HG03039 (cell line): ENCODE results near the gene AMMECR1.
"Not testable (repeated sequence)": the region's sequence is repeated elsewhere in the genome, so short reads cannot be mapped to it uniquely, and the experiment has no call there.

Experiments used
- ATAC-seq: cut with Tn5 transposase; IDR thresholded peaks from one replicate; pipeline ENCODE4 v1.9.1; 2021; ENCODE audit warnings: mild to moderate bottlenecking, moderate library complexity; ENCODE audit not compliant: unreplicated experiment

The AMMECR1 gene

DNA sequence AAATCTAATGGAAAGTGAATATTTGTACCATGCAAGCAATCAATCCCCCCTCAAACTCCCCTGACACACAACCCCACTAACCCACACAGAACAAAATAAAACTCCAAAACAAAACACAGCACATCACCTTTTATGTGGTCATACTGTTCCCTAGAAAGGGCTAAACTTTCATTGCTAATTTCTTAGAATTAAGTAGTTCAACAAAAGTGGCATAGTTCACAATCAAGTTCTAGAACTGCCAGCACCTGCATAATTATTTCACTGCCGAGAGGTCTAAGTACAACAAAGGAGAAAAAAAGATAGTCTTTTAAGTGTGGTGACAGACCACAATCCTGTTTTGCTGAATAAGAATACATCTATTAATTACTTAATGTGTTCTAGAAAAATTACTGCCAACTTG is 58.8 kb downstream of the AMMECR1 start:
- ATAC-seq: no peak

DNA sequence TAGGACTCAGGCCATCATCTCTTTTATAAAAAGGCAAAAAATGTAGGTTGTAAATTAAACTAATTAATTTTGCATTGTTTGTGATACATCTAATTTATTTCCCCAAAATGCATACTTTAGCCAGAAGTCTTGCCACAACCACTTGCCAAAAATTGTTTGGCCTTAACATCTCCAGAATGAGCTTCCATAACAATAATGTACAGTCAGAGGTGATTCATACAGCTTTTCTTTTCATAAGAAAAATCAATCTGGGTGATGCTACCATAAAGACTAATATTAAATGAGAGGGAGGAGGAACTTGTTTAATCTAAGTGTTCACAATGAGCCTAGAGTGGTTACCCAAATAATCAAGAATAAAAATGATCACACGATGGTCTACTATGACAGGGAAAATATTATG is 59.3 kb downstream of the AMMECR1 start:
- no peak for ATAC-seq

DNA sequence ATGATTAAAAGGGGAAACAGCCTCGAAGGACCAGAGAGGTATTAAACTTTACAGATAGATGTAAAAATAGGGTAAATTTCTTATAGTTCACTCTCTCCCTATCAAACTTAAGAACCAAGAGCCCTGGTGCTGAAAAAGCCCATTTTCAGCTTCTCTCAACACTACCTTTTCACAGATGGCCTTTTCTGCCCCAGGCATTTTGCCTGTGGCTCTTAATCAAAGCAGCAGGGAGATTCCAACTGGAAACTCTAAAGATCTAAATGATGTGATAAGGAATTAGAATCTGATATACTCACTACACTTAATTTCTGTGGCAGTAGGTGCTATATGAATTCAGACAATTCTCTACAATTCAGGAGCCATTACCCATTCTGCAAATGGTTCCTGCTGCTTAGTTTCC is 60.0 kb downstream of the AMMECR1 start:
- ATAC-seq: no peak

DNA sequence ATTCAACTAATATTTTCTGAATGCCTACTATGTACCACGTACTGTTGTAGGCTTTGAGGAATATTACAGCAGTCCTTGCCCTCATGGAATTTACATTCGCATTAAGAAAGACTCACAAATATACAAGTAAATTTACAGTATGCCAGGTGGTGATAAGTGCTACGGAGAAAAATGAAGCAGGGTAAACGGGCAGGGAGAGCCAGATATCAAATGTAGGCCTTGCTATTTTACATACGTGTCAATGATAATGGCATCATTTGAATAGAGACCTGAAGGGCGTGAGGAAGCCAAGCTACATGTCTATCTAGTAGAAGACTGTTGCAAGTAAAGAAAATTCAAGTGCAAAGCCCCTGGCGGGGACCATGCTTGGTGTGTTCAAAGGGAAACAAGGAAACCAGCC is 65.2 kb downstream of the AMMECR1 start:
- ATAC-seq: no peak

DNA sequence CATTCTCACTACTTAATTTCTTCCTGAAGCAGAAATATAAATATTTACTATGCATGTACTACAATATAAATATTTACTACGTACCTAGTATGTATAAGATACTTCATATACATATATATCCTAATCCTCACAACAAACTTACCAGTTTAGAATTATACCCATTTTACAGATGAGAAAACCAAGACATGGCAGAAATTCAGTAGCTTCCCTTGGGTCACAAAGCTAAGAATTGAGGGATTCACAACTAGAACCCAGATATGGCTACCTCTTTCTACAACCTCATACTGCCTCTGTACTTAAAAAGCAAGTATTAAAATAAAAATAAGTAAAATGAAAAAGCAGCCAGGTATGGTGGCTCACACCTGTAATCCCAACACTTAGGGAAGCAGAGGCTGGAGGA is 65.9 kb downstream of the AMMECR1 start:
- no peak for ATAC-seq

DNA sequence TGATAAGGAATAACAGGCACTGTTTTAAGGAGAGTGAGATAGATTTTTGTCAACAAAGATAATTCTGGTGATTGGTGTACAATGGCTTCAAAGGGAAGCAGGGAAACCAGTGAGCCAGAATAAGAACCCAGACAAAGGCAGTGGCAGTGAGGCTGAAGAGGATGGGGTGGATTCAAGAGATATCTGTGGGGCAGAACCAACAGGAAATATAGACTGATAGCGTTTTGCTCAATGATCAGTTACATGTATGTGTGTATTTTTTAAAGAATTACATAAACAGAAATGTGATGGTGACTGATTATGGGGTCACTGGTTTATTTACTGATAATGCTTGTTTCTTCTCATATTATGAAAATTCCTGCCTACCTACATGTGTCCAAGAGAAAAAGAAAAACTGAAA is 66.4 kb downstream of the AMMECR1 start:
- ATAC-seq: no peak

DNA sequence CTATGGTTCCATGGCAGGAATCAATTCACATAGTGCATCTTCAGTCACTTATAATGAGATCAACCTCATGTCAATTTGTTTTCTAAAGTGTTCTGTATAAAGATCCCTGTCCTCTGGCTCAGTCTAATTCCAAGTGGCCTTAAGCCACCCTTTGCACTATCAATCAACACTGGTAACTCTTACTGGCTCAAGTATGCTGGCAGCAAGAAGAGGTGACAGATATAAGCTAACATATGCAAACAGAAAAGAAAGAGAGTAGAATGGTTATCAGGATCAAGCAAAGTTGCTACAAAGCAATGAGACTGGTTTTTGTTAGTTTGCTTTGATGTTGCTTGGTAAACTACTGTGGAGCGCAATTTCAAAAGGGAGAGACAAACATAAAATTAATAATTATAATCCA is 67.0 kb downstream of the AMMECR1 start:
- ATAC-seq: no peak

DNA sequence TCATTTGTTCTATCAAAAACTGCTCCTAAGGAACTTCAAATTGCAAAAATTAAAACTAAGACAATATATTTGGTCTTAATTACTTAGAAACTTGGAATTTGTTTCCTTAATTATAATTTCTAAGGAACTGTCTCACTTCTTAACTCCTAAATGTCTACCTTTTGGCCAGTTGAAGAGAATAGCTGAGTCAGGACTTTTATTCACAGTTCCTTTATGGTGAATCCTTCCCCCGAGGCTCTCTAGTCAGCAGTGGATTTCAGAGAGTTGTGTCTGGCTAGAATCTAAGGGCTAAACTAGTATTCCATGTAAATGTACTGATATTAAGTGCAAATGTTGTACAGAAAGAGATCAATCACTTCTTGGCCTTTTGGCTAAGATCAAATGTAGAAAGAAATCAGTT is 69.3 kb downstream of the AMMECR1 start:
- ATAC-seq: no peak

DNA sequence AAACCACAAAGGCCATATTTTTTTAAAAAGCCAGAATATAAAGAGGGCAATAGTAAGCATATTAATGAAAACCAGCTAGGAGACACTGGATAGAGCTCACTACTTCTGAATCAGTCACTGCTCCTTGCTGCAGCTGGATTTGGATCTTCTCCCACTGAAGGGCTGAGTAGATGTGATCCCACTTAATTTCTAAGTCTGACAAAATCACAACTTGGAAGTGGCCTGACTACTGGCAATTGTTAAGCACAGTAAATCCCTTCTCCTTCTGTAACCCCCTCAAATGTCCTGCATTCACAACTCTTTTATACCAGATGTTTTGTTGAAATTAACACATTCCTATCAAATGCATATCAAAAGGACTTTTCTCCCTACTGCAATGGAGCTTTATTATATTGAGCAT is 72.9 kb downstream of the AMMECR1 start:
- ATAC-seq: no peak

DNA sequence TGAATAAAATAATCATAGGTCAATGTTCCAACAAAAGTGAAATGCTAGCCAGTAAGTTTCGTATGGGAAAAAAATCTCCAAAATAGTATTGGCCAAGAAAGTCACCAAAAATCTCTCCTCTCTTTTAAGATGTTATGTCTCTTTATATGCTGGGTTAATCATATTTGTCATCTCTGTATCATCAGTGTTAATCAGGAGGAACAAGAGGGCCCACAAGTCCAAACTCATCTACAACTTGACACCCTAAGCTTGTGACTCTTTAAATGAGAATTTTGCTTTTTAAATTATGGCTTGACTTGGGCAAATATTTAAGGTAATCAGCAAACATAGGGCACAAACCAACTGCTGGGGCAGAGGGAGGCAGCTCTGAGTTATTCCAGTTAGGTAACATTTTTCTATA is 75.5 kb downstream of the AMMECR1 start:
- no peak for ATAC-seq

DNA sequence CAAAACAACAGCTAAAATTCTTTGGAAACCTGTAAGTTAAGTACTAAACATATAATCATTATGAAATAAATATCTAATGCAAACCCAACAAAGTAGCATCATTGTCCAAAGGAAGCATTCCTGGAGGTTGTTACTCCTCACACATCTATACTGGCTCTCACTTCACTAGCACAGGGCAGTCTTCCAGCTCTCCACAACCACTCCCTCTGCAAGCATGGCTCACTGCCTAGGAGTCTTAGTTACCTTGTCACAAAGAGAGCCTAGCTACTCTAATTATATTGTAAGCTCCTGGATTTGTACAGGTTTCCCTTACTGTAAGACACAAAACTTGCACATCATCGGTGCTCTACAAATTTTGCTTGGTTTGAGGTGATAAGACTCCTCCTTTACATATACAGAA is 76.1 kb downstream of the AMMECR1 start:
- no peak for ATAC-seq

DNA sequence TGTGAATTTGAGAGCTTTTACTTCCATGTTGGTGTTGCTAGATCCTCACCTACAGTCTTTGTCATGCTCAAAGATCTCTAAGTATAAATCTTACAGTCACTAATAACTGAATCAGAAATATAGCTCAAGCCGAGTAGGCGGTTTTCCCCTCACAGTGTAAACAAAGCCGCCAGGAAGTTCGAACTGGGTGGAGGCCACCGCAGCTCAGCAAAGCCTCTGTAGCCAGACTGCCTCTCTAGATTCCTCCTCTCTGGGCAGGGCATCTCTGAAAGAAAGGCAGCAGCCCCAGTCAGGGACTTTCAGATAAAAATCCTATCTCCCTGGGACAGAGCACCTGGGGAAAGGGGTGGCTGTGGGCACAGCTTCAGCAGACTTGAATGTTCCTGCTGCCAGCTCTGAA is 79.6 kb downstream of the AMMECR1 start:
- ATAC-seq: not testable (repeated sequence)

DNA sequence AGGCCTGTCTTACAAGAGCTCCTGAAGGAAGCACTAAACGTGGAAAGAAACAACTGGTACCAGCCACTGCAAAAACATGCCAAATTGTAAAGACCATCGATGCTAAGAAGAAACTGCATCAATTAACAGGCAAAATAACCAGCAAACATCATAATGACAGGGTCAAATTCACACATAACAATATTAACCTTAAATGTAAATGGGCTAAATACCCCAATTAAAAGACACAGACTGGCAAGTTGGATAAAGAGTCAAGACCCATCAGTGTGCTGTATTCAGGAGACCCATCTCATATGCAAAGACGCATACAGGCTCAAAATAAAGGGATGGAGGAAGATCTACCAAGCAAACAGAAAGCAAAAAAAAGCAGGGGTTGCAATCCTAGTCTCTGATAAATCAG is 86.4 kb downstream of the AMMECR1 start:
- ATAC-seq: not testable (repeated sequence)

DNA sequence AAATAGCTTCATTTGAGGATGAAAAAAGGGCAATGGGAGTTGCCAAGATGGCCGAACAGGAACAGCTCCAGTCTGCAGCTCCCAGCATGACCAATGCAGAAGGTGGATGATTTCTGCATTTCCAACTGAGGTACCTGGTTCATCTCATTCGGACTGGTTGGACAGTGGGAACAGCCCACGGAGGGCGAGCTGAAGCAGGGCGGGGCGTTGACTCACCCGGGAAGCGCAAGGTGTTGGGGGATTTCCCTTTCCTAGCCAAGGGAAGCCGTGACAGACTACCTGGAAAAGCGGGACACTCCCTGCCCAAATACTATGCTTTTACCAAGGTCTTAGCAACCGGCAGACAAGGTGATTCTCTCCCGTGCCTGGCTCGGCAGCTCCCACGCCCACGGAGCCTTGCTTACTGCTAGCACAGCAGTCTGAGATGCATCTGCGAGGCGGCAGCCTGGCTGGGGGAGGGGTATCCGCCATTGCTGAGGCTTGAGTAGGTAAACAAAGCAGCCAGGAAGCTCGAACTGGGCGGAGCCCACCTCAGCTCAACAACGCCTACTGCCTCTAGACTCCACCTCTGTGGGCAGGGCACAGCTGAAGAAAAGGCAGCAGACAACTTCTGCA is 88.3 kb downstream of the AMMECR1 start:
- ATAC-seq: not testable (repeated sequence)

DNA sequence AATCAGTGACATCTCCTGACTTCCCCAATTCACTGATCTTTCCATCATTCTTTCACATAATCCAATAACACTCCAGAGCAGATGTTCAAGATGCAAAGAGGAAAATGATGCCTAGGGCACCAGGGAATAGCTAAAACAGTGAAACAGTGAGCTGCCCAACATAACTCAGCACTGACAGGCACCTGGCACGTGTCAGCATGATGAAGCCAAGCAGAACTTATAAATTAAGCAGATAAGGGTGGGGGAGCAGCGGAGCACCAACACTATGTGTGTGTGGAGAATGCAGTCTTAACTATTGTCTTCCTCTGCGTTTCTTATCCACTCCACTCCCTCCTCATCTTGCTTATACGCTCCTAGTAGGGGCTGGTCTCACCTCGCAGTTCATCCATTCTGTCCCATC is 89.4 kb downstream of the AMMECR1 start:
- ATAC-seq: no peak

DNA sequence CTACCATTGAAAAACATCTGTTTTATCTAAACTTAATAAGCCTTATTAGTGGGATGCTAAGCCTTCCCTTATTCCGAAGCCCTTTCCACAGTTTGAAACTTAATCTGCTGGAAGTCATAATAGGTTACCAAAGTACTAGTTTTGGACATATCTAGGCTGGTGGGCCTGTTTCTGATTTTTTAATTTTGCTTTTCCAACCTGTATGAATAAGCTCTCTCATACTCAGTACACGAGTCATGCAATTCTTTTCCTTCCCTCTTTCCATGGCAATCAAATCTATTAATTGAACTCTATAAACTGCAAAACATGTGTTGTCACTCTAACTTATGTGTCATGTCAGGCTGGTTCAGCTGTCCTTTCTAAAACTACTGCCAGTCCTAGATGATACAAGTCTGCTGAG is 91.0 kb downstream of the AMMECR1 start:
- no peak for ATAC-seq

DNA sequence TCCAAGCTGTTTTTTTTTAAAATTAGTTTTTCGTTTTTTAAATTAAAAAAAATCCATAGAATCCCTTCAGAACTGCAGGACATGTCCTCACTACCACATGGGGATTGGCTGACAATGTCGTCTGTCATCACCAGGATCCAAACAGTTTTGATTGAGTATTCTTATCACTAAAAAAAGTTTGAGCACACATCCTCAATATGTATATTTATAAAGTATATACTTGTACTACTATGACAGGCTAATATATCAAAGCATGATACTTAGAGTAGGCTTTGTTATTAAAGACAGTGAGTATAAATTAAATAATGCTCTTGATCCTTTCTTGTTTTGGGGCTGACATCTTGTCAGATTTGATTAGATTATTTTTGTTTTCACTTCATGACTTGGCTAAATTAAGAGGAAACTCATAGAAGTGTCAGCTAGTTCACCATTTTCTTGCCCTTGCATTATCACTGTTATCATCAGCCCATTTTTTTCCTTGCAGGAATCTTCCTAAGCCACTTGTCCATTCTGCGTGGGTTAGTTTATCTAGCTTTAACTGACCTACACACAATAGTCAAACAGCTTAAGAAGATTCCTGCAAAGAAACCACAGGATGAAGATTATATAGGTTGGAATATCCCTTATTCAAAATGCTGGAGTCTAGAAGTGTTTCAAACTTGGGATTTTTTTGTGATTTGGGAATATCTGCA is 92.8 kb downstream of the AMMECR1 start:
- ATAC-seq: no peak

DNA sequence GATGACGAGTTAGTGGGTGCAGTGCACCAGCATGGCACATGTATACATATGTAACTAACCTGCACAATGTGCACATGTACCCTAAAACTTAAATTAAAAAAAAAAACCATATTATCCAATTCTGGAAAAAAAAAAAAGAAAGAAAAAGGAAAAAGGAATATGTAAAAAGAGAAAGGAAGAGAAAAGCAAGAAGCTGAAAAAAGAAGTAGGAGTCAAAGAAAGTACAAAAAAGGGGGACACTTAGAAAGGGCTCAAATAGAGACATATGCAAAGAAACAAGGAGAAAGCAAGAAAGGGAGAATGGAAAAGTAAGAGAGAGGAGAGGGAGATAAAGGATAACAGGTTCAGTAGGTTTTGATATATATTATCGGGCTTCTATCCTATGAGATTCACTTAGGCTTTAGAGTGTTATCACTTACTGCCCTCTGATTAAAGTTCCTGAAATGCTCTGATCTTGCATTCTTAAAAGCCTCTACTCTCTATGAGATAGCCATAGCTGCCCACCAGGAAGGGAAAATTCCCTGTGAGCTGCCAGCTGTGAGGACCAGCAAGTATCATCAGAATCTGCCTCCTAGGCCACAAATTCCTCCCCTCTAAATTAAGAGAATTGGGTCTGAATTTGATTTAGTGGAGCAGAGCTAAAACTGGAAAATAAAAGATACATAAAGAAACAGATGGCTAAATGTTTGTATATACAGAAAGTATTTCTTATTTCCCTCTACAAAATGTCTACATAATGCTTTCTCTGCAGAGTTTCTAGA is 95.2 kb downstream of the AMMECR1 start:
- no peak for ATAC-seq

DNA sequence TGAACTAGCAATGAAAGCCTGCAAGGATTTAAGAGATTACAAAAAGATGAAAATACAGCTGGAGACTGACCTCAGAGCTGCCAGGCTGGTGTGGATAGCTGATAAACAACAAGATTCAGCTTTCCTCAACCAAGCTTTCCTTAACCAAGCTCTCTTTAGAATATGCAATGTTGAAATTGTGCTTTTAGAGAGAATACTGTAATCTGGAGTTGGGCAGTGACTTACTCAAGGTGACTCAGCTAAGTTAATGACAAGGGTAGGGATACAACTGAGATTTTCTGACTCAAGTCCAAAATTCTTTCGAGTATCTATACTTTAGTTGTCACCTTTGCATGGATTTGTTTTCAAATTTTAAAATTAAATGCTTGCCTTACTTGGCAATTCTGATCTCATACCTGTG is 98.0 kb downstream of the AMMECR1 start:
- no peak for ATAC-seq

DNA sequence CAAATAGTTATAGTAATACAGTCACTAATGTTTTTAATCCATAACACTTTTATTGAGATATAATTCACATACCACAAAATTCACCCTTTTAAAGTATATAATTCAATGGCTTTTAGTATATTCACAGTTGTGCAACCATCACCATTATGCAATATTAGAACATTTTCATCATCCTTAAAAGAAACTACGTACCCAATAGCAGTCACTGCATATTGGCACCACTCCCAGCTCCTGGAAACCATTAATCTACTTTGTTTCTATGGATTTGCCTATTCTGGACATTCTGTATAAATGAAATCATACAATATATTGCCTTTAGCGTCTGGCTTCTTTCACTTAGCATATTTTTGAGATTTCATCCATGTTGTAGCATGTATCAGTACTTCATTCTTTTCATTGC is 99.3 kb downstream of the AMMECR1 start:
- ATAC-seq: no peak

DNA sequence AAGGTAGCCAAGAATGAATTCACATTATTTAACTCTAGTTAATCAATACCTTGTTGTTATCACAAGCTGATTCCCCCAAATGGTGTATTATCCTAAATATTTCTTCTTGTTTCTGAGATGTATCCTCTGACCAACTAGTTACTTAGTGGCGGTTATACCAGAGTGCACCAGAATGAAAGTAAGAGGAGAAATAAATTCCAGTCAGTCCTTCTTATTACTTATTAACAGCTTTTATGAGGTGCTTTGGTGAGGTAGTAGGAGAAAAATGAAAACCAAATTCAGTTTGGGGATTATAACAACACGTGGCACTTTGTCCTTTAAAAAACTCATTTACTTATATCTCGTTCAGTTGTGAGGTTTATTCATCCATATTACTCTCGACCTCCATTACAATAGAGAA is 101.9 kb downstream of the AMMECR1 start:
- no peak for ATAC-seq

DNA sequence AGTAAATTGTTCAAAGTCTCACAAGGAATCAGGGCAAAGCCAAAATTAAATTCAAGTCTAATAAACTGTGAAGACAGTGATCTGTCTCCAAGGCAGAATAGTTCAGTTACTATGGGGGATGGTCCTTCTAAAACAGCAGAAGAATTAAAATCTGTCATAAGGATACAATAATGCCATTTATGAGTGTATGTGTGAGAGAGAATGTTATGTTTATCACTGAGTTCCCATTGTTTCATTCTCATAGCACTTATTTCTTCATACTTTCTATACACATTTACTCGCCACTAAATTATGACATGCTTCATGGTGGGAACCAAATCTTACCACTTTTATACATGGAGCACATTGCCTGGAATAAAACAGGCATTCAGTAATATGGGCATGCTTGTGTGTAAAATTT is 102.5 kb downstream of the AMMECR1 start:
- ATAC-seq: no peak
